T-cell (primary cell): Measurements from ENCODE around the gene APOL6. TPM values are rescaled to one million over a fixed set of nuclear protein-coding genes. Genes with fewer than 3 reads are reported as not detected.

Experiments
- ATAC-seq, 4 experiments: fragments of 200-7000 bp in 3 of 4; fragments of 150-1000 bp in 1 of 4; cut with Tn5 transposase; replicated peaks in 1 of 4; 1 replicate in 3 of 4; 2 replicates in 1 of 4; pipeline ENCODE4 v1.10.0; 2021; ENCODE audit warnings: moderate library complexity in 3 of 4, mild to moderate bottlenecking in 2 of 4, moderate number of reproducible peaks in 1 of 4
- CTCF ChIA-PET, 2 donors: fragments of 300-600 bp; sonication (Branson Sonifier 250); formaldehyde crosslinking; loops; one replicate each; lab custom pipeline; 2022; ENCODE audit warnings: antibody characterized with exemption in 2 of 2; lab: Charles Lee
- POLR2A ChIA-PET, 2 donors: fragments of 300-600 bp; sonication (Branson Sonifier 250); formaldehyde crosslinking; loops; one replicate each; lab custom pipeline; 2022; ENCODE audit warnings: antibody characterized with exemption in 2 of 2; lab: Charles Lee
- DNase-seq, 35 experiments: peaks; one replicate each; pipeline versions ENCODE4 v3.0.0 to v3.0.0-alpha.2; 2013 to 2023
- H3K27ac ChIP-seq: one replicate; pipeline ENCODE4 v1.5.1; 2013; ENCODE audit warnings: low read length
- H3K27me3 ChIP-seq, 2 experiments: replicated peaks in 1 of 2; 1 replicate in 1 of 2; 2 replicates in 1 of 2; pipeline versions ENCODE4 v1.6.1 to v1.7.0; 2013; ENCODE audit warnings: low read length in 1 of 2, mixed read lengths in 1 of 2; ENCODE audit not compliant: control insufficient read depth in 2 of 2, insufficient read depth in 2 of 2; ENCODE audit errors: extremely low read depth in 1 of 2
- H3K36me3 ChIP-seq, 2 donors: 1 replicate in 1 of 2; 2 replicates in 1 of 2; pipeline versions ENCODE4 v1.6.1 to v1.7.0; 2013; ENCODE audit warnings: low read length in 1 of 2; ENCODE audit not compliant: control insufficient read depth in 2 of 2, insufficient read depth in 1 of 2; ENCODE audit errors: extremely low read depth in 1 of 2
- H3K4me1 ChIP-seq, 2 experiments: 1 replicate in 1 of 2; 2 replicates in 1 of 2; pipeline versions ENCODE4 v1.6.1 to v1.7.0; 2013; ENCODE audit warnings: low read length in 2 of 2, mixed read lengths in 1 of 2; ENCODE audit not compliant: insufficient read depth in 2 of 2, control insufficient read depth in 1 of 2; ENCODE audit errors: extremely low read depth in 1 of 2
- H3K4me3 ChIP-seq, 2 donors: 1 replicate in 1 of 2; 2 replicates in 1 of 2; pipeline versions ENCODE4 v1.5.1 to v1.7.0; 2013; ENCODE audit warnings: mild to moderate bottlenecking in 2 of 2, low read length in 1 of 2, moderate library complexity in 1 of 2; ENCODE audit not compliant: control insufficient read depth in 1 of 2; ENCODE audit errors: extremely low read depth in 1 of 2
- H3K9me3 ChIP-seq: 2 replicates; pipeline ENCODE4 v1.7.0; 2013
- H3K27ac Mint-ChIP-seq, 2 donors: one replicate each; pipeline ENCODE4 v1.8.0; 2020 to 2021; ENCODE audit warnings: mild to moderate bottlenecking in 2 of 2, mixed read lengths in 2 of 2
- H3K27me3 Mint-ChIP-seq, 2 donors: one replicate each; pipeline ENCODE4 v1.8.0; 2021 to 2022; ENCODE audit warnings: mixed read lengths in 2 of 2
- H3K36me3 Mint-ChIP-seq: one replicate; pipeline ENCODE4 v1.8.0; 2021; ENCODE audit warnings: mixed read lengths
- H3K4me1 Mint-ChIP-seq, 3 donors: one replicate each; pipeline ENCODE4 v1.8.0; 2020 to 2022; ENCODE audit warnings: mixed read lengths in 3 of 3, mild to moderate bottlenecking in 1 of 3
- H3K4me3 Mint-ChIP-seq, 3 donors: one replicate each; pipeline ENCODE4 v1.8.0; 2020 to 2022; ENCODE audit warnings: mild to moderate bottlenecking in 3 of 3, mixed read lengths in 3 of 3, moderate library complexity in 3 of 3
- H3K9me3 Mint-ChIP-seq, 3 donors: one replicate each; pipeline ENCODE4 v1.8.0; 2020 to 2022; ENCODE audit warnings: mixed read lengths in 3 of 3
- WGBS: methylation state at CpG from one replicate; pipeline ENCODE4 v1.1.5; 2013; ENCODE audit warnings: missing lambda C conversion rate; ENCODE audit not compliant: insufficient coverage; 5-methylcytosine and 5-hydroxymethylcytosine counted together
- total RNA-seq, 35 experiments: library from RNA in 6 of 35; stranded (reverse) in 6 of 35; fragments of 120-200 nt in 1 of 35; gene quantifications; one replicate each; pipeline versions ENCODE4 v1.2.1 to v1.2.4 and lab custom pipeline; 2013 to 2026

APOL6 gene
- total RNA-seq, 5 donors from 2014 or later (not counting 1 experiment from before 2014, with no cell fraction given) = 47.5 to 55.7 (median 52.3) TPM

DNA sequence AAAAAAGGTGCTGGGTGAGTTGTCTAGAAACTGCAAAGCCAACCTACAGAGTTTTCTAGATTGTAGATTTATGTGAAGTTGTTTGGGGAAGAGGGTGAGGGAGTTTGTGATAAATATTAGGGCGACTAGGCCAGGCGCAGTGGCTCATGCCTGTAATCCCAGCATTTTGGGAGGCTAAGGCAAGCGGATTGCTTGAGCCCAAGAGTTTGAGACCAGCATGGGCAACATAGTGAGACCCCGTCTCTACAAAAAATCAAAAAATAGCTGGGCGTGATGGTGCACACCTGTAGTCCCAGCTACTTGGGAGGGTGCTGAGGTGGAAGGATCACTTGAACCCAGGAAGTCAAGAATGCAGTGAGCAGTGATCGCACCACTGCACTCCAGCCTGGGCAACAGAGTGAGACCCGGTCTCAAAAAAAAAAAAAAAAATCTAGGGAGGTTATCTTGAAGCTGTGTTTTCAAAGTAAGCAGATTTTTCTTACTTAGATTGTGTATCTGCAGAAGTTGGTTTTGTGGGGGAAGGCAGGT lies 844 bp downstream of the APOL6 start:
- Mint-ChIP-seq H3K36me3 (peaks cover 34% of the 10 kb centered on the region), H3K27ac (peak overlapping the region; percentile 100), H3K4me1 (peaks cover 42 to 60% (median 55%) of the 10 kb centered on the region in 3 donors), H3K9me3 (peaks cover 0 to 2% (median 0%) of the 10 kb centered on the region in 3 donors), H3K27me3 (no peaks in the 10 kb centered on the region), H3K4me3 (peak overlapping the region; percentile 95 to 100 (median 100))
- Histone ChIP-seq H3K27ac (peak overlapping the region; percentile 93), H3K4me3 (peak overlapping the region; percentile 95), H3K4me1 (peaks cover 13 to 44% of the 10 kb centered on the region in 2 experiments), H3K9me3 (no peaks in the 10 kb centered on the region), H3K36me3 (peaks cover 3% of the 10 kb centered on the region in 2 donors), H3K27me3 (no peaks in the 10 kb centered on the region)
- ATAC-seq (no peak), DNase-seq (no peak)
- WGBS = 2% methylated on average over 6 of the region's 7 CpGs
- ChIA-PET POLR2A (interaction anchor here (1.9 to 2.4 kb wide), 2 partner anchors 12 to 15 kb away, joined by 11 to 32 read pairs (median 30); no protein-coding TSS in a partner anchor), CTCF (interaction anchor here (1.9 to 2.3 kb wide), 2 partner anchors 13 to 14 kb away, joined by 4 to 22 read pairs; no protein-coding TSS in a partner anchor)

DNA sequence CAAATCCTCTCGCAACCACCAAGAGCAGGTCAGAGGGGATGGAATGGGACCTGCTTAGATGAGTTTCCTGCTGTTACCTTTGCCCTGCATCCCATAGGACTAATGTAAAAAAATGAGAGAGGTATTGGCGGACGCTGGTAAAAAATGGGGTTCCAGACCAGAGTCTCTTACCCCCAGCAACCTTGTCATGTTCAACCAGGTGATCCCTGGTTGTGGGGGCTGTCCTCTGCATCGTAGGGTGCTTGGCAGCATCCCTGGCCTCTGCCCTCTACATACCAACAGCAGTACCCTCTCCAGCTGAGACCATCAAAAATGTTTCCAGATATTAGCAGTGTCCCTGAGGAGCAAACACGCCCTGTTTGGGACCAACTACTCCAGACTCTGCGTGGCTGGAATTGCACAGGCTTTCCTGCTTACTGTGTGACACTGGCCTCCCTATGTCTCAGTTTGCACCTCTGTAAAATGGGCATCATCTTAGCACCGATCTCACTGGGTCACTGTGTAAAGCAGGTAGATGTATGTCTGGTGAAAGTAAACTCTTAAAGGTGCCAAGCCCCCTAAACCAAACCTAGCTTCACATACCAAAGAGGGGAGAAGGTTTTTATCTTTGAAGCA lies 1.5 kb downstream of the APOL6 start:
- peak overlapping the region; percentile 95 to 100 (median 100) for H3K4me3 Mint-ChIP-seq
- Histone ChIP-seq H3K27me3 (no peaks in the 10 kb centered on the region), H3K9me3 (no peaks in the 10 kb centered on the region), H3K4me1 (peaks cover 13 to 47% of the 10 kb centered on the region in 2 experiments), H3K27ac (peak overlapping the region; percentile 93), H3K36me3 (peaks cover 3 to 5% of the 10 kb centered on the region in 2 donors), H3K4me3 (peak overlapping the region; percentile 95)
- 68% methylated on average over 2 of the region's 7 CpGs for WGBS
- peaks cover 48 to 66% (median 60%) of the 10 kb centered on the region in 3 donors for H3K4me1 Mint-ChIP-seq
- POLR2A ChIA-PET = interaction anchor here (1.9 to 2.4 kb wide), 2 partner anchors 11 to 14 kb away, joined by 11 to 32 read pairs (median 30); no protein-coding TSS in a partner anchor
- H3K27ac Mint-ChIP-seq = peak overlapping the region; percentile 100
- peaks cover 37% of the 10 kb centered on the region for H3K36me3 Mint-ChIP-seq
- ATAC-seq (no peak), DNase-seq (no peak)
- CTCF ChIA-PET = interaction anchor here (1.9 to 2.3 kb wide), 2 partner anchors 12 to 13 kb away, joined by 4 to 22 read pairs; no protein-coding TSS in a partner anchor
- no peaks in the 10 kb centered on the region for H3K27me3 Mint-ChIP-seq
- peaks cover 0 to 2% (median 0%) of the 10 kb centered on the region in 3 donors for H3K9me3 Mint-ChIP-seq

- H3K9me3 ChIP-seq = no peaks in the 10 kb centered on the region
- 98% methylated on average over 4 of the region's 7 CpGs for WGBS
- ATAC-seq (no peak), DNase-seq (no peak)
- H3K4me1 Mint-ChIP-seq = peaks cover 58 to 79% (median 72%) of the 10 kb centered on the region in 3 donors
- peaks cover 48% of the 10 kb centered on the region for H3K36me3 Mint-ChIP-seq
- peak overlapping the region; percentile 66 to 68 for H3K27ac Mint-ChIP-seq
- no peak overlapping the region for H3K27ac ChIP-seq
- ChIA-PET POLR2A (interaction anchor here (0.7 kb wide), 2 partner anchors 12 to 588 kb away, joined by 4 read pairs; partner anchors contain the start of gene APOL2 (in 1 of the 2)), CTCF (interaction anchor here in 1 of 2 donors (0.7 kb wide), 1 partner anchor 212 kb away, joined by 4 read pairs; no protein-coding TSS in a partner anchor)
- H3K9me3 Mint-ChIP-seq = peaks cover 0 to 2% (median 0%) of the 10 kb centered on the region in 3 donors
- H3K27me3 Mint-ChIP-seq = no peaks in the 10 kb centered on the region
- H3K4me1 ChIP-seq = peaks cover 13 to 47% of the 10 kb centered on the region in 2 experiments
- H3K27me3 ChIP-seq = no peaks in the 10 kb centered on the region
- H3K4me3 Mint-ChIP-seq = peak overlapping the region; percentile 55 to 100 (median 95)
- H3K36me3 ChIP-seq = peaks cover 3 to 16% of the 10 kb centered on the region in 2 donors
- H3K4me3 ChIP-seq = no peak overlapping the region
Measured at GRCh38 chr22:35651085-35651484, 2.8 kb downstream of the APOL6 start.

GRCh38 chr22:35653824-35654223 lies 5.6 kb downstream of the APOL6 start:
- POLR2A ChIA-PET = no interaction called here
- CTCF ChIA-PET = no interaction called here
- Mint-ChIP-seq H3K27ac (peak overlapping the region; percentile 62 to 85), H3K4me1 (peaks cover 70 to 87% (median 83%) of the 10 kb centered on the region in 3 donors), H3K36me3 (peaks cover 72% of the 10 kb centered on the region), H3K4me3 (peak overlapping the region in 1 of 3 donors; percentile 2), H3K9me3 (peaks cover 0 to 2% (median 0%) of the 10 kb centered on the region in 3 donors), H3K27me3 (no peaks in the 10 kb centered on the region)
- ATAC-seq (no peak), DNase-seq (no peak)
- Histone ChIP-seq H3K36me3 (peaks cover 10 to 43% of the 10 kb centered on the region in 2 donors), H3K27me3 (no peaks in the 10 kb centered on the region), H3K4me1 (peaks cover 11 to 38% of the 10 kb centered on the region in 2 experiments), H3K4me3 (no peak overlapping the region), H3K27ac (peak overlapping the region; percentile 0), H3K9me3 (no peaks in the 10 kb centered on the region)
- WGBS = no CpG with 5 or more reads among the region's 1 CpG

GRCh38 chr22:35656284-35656752 lies 8.1 kb downstream of the APOL6 start:
- H3K4me3 ChIP-seq = no peak overlapping the region
- CTCF ChIA-PET = interaction anchor here in 1 of 2 donors (1.6 kb wide), 1 partner anchor 9 kb away, joined by 3 read pairs; the partner anchor contains the start of gene APOL6
- H3K9me3 ChIP-seq = no peaks in the 10 kb centered on the region
- H3K36me3 Mint-ChIP-seq = peaks cover 76% of the 10 kb centered on the region
- ATAC-seq = no peak
- no peak overlapping the region for H3K4me3 Mint-ChIP-seq
- H3K4me1 Mint-ChIP-seq = peaks cover 76 to 90% (median 88%) of the 10 kb centered on the region in 3 donors
- peak overlapping the region; percentile 3 for H3K27ac ChIP-seq
- H3K27ac Mint-ChIP-seq = peak overlapping the region; percentile 83 to 94
- no peak for DNase-seq
- H3K36me3 ChIP-seq = peaks cover 9 to 55% of the 10 kb centered on the region in 2 donors
- H3K27me3 ChIP-seq = no peaks in the 10 kb centered on the region
- no peaks in the 10 kb centered on the region for H3K27me3 Mint-ChIP-seq
- no peaks in the 10 kb centered on the region for H3K9me3 Mint-ChIP-seq
- POLR2A ChIA-PET = no interaction called here
- peaks cover 25 to 45% of the 10 kb centered on the region in 2 experiments for H3K4me1 ChIP-seq
- WGBS = 100% methylated on average over 1 of the region's 5 CpGs
